Adipose tissue (tissue), 3 donors: ENCODE measurements around the gene IGIP. TPM values are rescaled to one million over a fixed set of nuclear protein-coding genes. Genes with fewer than 3 reads are reported as not detected.

Experiments
- H3K27ac ChIP-seq: one replicate; pipeline ENCODE4 v1.5.1; 2013; ENCODE audit warnings: low read depth, low read length
- WGBS, 3 donors: extraction: QIAGEN DNeasy Blood & Tissue Kit; methylation state at CpG; one replicate each; pipeline ENCODE4 v1.1.7; 2013; 5-methylcytosine and 5-hydroxymethylcytosine counted together
- polyA plus RNA-seq, 3 donors: library from polyadenylated mRNA; stranded (reverse); fragments of 200-250 nt; gene quantifications; one replicate each; pipeline ENCODE4 v1.2.3, GENCODE V29; 2013
- donor health status: healthy with polysubstance abuse.
- donor health status: Bipolar disorder and iron deficiency.
- donor health status: healthy.

The IGIP gene
- polyA plus RNA-seq, 3 donors, result 3.3 to 17.4 (median 3.6) TPM

DNA sequence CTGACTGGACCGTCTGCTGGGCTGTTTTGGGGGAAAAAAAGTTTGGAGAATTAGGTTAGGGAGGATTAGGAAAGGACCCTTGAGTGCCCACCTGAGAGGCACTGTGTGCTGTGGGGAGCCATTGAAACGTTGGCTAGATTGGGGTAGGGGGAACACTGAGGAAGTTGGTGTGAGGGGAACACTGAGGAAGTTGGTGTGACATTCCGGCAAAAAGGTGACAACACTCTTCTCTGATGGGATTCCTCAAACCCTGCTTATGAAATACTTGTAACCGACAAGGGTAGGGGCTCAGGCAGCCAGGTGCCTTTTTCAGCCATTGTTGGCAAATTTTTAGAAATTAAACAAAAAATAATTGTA lies 50.3 kb downstream of the IGIP start:
- peak overlapping the region; percentile 75 for H3K27ac ChIP-seq
- WGBS, 3 donors, result 4 to 8% (median 8%) methylated on average over 4 of the region's 4 CpGs

DNA sequence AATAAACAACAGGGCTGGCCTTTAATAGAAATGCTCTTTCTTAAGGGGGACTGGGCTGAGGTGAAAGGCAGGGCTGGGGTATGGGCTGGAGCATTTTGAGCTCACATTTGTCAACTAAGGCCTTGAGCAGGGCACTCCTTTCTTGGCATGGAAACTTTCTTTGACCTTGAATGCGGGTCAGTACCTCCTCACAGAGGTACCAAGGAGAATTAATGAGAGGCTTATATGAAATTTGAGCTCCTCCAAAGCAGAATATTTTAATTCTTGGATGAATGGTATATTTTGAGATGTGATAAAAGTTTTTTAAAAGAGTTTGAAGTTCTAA lies 52.3 kb downstream of the IGIP start:
- H3K27ac ChIP-seq, result no peak overlapping the region
- 17 to 55% (median 33%) methylated on average over 1 of the region's 1 CpG for WGBS, 3 donors

DNA sequence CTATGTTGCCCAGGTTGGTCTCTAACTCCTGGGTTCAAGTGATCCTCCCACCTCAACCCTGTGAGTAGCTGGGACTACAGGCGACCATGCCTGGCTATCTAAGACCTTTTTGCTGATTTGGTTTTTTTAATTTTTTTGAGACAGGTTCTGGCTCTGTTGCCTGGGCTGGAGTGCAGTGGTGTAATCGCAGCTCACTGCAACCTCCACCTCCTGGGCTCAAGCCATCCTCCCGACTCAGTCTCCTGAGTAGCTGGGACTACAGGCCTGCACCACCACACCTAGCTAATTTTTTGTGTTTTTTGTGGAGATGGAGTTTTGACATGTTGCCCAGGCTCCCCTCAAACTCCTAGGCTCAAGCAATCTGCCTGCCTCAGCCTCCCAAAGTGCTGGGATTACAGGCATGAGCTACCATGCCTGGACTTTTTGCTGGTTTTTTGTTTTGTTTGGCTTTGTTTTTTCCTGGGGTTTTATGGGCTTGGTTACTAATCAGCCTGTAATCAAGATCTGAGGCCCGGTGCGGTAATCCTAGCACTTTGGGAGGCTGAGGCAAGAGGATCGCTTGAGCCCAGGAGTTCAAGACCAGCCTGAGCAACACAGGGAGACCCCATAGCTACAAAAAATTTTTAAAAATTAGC lies 52.9 kb downstream of the IGIP start:
- WGBS, 3 donors, result 48 to 70% (median 52%) methylated on average over 6 of the region's 6 CpGs
- H3K27ac ChIP-seq, result no peak overlapping the region

Other genes with a start within 250 kb of the IGIP start
- 1 to 10 TPM; 2.0 to 4.8 (median 3.1) TPM for gene NRG2, start 82.6 kb upstream of the IGIP start, polyA plus RNA-seq
- 10 to 100 TPM in 1 of 3 donors, 1 to 10 TPM in 2; 2.5 to 10.2 (median 3.9) TPM for gene PURA, start 11.8 kb upstream of the IGIP start, polyA plus RNA-seq
- 100 to 1,000 TPM in 2 of 3 donors, 10 to 100 TPM in 1; 72.8 to 218 (median 107) TPM for gene CYSTM1, start 49.3 kb downstream of the IGIP start, polyA plus RNA-seq
- gene PFDN1, start 177.2 kb downstream of the IGIP start, polyA plus RNA-seq, result 10 to 100 TPM; 30.2 to 94.8 (median 85.1) TPM
- 10 to 100 TPM in 2 of 3 donors, 1 to 10 TPM in 1; 3.5 to 40.2 (median 20.0) TPM for gene HBEGF, start 220.7 kb downstream of the IGIP start, polyA plus RNA-seq
- under 1 TPM in 2 of 3 donors, not detected in 1; 0.06 to 0.12 TPM for gene SLC4A9, start 234.3 kb downstream of the IGIP start, polyA plus RNA-seq